ENCODE results near the gene DIMT1.

GRCh38 chr5:62412549-62413329 lies 9.0 kb upstream of the DIMT1 start, which contains the start of gene IPO11:
- TF ChIP-seq CTCF (IDR thresholded peaks at IDR 0.05): peak in 1 of 3 experiments; percentile 28
- peak; percentile 37 for TF ChIP-seq POLR2A (IDR thresholded peaks at IDR 0.05; ENCODE audit: low read depth)

All from esophagus muscularis mucosa (tissue), 3 donors.